NCI-H510A (cell line): Measurements from ENCODE around the gene DGKG.

Experiments used
- DNase-seq: peaks from one replicate; lab custom pipeline; 2025; lab: John Stamatoyannopoulos, UW

DGKG gene

DNA sequence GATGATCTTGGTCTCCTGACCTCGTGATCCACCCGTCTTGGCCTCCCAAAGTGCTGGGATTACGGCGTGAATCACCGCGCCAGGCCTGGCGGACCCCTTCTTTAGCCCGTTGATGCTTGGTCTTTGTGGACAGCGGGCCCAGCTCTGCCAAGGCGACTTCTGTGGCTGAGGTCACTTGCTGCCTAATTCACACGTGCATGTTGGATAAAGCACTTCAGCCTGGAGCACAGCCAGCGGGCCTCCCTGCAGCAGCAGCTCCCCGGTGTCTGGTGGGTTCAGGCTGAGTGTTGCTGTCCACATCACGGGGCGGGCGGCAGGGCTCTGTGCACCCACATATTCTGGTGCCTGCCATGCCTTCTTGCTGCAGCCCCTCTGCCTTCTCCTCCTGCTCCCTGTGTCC is 88.4 kb downstream of the DGKG start:
- DNase-seq, result no peak

DNA sequence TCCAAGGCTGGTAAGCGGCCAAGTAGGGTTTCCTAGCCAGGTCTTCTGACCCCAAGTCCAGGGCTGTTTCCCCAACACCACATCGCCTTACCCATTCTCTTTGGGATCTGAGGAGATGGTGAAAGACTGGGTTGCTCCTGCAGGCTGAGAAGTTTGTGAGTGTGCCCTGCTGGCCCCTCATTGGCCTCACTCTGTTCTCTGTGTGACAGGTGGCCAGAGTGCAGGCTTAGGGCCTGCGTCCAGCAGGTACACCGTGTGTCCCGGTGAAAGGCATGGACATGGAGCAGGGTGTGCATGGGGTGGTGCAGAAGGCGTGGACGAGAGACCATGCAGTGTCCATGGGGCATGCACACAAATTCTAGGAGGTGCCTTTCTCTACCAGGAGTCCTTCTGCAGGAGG is 91.3 kb downstream of the DGKG start:
- no peak for DNase-seq

DNA sequence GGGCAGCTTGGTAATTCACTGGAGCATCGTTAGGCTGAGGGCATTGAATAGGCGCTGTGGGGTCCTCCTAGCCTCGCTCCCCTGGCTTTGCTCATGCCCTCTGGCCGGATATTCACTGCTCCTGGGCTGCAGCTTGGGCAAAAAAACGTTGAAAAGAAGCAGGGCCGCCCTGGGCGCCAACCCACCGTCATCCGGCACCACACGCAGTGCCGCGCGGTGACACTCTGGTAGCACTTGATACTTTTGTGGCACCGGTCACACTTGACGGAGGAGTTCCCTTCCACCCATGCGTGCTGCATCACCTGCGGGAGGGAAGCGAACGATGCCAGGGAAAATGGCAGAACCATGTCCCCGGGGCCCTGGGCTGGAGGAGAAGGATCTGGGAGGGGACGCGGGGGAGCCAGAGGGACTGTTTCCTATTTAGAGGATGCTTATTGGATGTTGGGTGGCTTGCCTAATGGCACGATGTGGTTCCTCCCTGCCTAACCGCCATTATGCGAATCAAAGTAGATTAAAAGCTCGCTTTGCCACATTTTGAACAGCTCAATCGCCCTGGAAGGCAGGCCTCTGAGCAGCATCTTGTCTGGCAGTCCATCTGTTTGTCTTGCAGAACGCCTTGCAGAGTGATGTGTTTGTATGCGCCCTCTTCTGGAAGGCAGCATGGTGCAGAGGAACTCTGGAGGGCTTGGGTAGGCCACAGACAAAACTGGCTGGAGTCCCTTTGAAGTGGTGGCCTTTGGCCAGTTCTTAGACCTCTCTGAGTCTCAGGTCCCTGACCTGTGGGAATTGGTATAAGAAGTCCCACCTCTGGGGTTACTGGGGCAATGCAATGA is 93.2 kb downstream of the DGKG start:
- no peak for DNase-seq

DNA sequence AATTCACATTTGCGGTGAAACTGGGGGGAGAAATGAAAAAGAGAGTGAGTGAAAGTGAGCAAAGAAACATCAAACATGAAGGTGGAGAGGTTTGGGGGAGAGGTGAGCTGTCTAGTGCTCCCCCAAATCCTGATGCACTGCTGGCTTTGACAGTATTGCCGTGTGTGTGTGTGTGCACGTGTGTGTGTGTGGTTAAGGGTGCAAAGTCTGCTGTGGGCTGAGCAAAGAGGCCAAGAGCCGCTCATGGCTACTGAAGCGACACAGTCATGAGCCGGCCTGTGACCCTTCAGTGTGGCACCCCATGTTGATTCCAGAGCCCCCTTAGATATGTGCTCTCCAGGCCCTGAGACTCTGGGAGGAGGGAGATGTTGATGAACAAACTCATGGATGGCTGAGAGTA is 94.3 kb downstream of the DGKG start:
- DNase-seq, result no peak

DNA sequence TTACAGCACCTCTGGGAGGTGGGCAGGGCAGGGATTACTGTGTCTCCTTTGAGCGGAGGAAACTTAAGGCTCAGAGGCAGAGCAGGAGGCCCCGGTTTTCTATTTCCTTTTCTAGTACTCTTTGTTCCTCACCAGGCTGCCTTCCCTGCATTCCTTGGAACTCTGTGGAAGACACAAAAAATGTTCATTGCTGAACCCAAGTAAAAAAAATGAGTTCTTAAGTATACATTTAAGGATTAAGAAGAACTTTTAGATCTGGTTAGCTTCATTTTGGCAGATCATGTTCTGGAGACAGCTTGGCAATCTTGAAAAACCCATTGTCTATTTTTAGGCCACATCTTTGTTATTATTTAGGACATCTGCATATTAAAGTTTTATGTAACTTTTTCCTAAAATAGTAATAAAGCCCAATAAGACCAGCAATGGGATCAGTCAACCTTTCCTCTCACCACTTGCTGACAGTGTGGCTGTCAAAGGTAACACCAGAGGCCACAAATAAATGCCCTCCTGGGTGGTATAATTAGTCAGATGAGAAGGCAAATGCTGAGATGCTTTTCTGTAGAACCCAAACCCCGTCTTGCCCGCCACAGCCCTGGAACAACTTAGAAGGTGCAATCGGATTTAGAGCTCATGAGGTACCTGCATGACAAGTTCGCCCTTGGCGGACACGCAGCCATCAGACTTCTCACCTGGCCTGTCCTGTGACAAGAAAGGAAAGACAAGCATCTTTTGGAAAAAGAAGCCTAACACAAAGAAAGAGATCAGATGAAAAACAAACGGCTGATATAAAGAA is 97.2 kb downstream of the DGKG start:
- DNase-seq, result no peak

DNA sequence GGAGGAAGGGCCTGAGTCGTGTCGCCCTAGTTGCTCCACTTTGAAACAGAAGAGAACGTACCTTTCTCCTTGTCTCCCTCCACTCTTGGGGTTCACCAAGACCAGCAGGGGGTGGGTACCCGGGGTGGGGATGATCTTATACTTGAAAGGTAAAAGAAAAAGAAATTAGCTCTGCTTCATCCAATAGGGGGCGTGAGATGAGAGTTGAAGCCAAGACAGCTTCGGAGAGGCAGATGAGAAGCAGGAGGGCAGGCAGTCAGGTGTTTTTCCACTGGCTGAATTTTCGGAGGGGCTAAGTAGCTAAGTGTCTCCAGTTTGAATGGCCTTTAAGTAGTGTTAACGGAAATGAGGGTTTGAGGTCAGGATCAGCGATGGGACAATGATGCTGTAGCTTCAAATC is 100.4 kb downstream of the DGKG start:
- DNase-seq, result no peak

DNA sequence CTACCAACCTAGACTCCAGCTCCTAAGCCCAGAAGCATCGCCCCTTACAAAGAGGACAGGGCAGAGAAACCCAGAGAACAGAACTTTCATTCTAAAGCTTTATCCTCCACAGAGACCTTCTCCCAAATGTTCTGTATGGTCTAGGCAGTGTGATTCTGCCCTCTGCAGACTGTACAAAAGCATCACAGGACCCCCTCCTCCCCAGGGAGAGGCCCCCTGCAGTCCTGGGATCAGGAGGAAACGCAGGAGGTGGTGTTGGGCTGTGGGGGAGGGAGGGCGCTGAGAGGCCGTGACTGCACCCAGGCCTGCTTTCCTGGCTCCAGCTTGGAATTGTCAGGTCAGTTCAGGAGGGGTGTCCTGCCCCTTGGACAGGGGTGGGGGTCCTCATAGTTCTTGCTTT is 101.3 kb downstream of the DGKG start:
- DNase-seq, result no peak

DNA sequence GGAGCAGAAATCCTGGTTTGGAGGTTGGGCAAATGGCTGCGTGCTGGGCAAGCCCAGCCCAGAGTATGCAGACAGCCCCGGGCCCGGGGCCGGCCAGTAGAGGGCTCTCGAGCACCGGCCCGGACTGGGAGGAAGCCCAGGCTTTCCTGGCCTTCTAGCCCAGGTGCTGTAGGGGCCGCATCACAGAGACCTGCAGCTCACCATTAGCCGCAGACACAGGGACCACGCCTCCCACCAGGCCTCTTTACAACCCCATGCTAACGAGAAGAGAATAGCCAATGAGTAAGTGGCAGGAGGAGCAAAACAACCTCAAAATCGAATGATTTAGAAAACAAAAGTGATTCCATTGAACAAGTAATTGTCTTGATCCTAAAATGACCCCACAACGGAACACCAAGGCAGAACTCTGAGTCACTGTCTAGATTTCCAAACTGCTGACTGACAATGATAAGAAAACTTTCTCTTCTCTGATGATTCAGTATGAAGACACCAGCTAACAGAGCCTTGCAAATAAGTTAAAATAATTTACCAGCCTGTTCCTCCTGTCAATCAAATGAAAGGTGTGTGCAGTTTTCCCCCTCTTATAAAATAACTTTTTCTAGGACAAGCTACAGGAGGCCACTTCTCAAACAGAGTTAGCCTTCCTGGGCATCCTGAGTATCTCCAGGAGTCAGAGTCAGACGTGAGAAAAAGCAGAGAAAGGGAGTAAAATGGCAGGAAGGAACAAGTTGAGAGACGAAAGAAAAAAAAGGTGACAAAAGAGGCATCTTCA is 102.2 kb downstream of the DGKG start:
- peak; percentile 75 for DNase-seq

DNA sequence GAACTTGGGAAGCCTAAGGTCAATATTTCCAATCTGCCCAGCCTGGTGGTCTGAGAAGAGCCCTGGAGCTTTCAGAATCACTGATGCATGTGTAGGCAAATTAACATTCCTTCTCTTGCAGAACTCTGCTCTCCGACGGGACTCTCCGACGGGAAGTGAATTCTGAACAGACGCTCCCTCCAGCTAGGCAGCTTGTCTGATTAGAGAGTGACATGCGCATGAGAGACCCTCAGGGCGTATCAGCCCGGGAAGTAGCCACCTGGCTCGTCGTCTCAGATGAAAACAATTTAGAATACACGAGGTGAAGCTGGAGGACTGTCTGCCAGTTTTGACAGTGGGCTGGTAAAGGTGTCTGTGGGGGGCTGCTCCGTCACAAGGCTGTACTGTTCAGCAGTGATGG is 103.1 kb downstream of the DGKG start:
- DNase-seq, result no peak

DNA sequence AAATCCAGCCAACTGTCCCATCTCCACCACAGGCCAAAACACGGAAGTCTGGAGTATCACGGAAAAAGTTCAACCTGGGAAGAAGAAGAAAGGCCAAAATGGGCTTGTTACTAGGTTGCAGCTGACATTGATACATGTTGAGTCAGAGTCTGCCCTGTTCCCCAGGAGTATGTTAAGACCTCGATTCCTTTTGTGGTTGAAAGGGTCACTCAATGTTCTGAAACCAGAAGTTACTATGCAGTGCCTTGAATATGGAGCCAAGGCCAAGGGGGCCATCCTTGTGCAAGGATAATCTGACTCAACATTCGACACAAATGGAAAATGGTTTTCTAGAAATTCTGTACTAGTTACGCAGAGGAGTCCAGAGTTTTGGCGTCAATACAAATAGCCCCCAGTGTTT is 104.2 kb downstream of the DGKG start:
- DNase-seq, result no peak

DNA sequence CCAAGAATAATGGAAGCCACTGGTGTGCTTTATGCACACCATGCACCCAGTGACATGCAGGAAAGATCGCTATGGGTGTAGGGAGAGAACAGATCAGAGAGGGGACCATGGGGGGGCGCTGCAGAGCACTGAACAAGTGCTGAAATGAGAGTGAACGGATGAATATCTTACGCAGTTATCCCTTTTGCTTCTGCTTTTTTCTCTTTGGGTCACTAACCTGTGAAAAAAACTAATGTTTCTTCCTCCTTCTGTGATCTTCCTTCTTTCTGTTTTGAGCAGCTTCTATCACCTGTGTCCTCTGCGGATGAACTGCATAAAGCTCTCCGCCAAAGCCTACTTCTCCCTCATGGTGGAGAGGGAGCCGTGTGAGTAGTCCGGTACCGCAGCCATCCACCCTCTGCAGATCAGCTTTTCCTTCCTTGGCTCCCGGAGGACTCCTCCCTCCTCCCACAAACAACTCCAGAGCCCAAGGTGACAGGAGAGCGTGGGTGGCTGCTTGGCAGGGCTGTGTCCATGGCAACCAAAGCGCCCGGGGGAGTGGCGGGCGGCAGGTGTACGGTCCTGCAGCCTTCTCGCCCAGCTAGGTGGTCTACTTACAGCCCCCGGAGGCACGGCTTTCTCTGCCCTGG is 106.2 kb downstream of the DGKG start:
- DNase-seq, result no peak

DNA sequence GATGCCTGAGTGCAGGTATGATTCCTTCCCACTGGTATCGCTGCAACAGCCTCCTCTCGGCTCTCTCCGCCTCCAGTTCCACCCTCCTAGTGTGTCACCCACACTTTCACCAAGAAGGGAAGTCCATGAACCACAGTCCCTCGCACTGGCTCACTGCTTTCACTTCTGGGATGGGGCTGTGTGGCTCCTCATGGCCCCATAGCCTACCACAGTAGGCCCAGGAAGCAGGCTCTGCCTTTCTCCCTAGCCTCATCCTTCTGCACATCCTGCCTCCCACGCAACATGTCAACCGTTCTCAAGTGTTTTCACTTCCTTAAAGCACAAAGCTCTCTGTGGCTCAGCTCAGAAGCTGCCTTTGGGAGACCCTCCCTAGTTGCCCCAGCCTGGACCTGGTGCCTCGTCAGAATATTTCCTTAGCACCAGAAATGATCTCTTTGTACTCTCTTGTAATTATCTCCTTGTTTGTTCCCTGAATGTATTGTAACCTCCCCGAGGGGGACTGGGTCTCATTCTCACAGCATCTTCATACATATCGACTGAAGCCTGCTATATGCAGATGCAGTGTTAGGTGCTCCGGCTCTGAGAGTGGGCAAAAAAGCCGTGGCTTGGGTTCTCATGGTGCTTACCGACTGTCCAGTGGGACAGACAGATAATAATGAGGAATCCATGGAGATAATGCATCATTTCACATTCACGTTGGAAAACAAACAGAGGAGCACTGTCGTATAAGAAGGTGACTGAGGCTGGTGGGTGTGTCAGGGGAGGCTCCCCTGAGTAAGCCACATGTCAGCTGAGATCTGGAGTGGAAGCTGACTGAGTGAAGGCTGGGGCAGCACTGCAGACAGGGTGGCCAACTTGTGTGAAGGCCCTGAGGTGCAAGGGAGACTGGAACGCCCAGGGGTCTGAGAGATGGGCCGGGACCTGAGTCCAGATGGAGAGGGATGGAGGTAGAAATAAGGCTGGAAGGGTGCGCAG is 107.1 kb downstream of the DGKG start:
- DNase-seq, result no peak

DNA sequence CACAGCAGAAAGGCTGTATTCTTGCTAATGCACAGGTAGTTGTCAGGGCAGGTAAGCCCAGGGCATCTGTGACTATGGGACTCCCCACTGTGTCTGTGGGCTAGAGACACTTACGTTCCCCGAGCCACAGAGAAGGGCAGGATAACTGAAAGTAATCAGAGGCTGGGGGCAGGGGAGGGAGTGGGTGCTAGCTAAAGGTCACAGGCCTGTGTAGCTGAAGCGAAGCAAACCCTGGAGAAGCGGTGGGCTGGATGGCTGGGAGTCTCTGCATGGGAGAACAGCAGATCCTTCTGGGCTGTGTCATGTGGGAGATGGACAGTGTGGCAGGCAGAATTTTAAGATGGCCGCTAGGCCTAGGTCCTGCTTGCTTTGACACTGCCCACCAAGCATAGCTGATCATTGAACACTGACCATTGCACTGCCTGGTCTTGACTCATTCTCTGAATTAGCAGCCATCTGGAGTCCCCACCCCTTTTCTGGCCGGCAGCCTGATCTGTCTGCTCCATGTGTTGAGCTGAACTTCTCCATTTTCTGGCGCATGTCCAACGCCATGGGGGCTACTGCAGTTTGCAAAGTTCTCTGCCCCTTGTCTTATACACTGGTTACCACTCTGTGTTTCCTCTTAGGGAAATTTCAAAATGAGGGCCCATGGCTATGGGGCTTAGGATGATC is 110.0 kb downstream of the DGKG start:
- no peak for DNase-seq

DNA sequence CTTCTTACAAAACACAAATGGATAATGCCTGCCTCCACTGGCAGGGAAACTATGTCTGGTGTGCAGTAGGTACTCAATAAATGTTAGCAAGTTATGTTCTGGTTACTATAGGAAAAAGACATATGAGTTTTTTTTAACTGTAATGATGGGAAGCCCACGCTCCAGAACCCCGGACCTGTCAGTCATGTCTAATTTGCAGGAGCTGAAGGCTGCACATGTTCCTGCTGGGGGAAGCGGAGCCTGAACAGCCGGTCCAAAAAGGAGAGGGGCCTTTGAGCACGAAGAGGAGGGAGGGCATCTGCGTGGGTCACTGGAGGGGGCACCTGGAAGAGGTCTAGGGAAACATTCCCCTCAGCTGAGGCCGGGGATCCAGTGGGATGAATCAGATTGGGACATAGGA is 113.2 kb downstream of the DGKG start:
- DNase-seq, result no peak

DNA sequence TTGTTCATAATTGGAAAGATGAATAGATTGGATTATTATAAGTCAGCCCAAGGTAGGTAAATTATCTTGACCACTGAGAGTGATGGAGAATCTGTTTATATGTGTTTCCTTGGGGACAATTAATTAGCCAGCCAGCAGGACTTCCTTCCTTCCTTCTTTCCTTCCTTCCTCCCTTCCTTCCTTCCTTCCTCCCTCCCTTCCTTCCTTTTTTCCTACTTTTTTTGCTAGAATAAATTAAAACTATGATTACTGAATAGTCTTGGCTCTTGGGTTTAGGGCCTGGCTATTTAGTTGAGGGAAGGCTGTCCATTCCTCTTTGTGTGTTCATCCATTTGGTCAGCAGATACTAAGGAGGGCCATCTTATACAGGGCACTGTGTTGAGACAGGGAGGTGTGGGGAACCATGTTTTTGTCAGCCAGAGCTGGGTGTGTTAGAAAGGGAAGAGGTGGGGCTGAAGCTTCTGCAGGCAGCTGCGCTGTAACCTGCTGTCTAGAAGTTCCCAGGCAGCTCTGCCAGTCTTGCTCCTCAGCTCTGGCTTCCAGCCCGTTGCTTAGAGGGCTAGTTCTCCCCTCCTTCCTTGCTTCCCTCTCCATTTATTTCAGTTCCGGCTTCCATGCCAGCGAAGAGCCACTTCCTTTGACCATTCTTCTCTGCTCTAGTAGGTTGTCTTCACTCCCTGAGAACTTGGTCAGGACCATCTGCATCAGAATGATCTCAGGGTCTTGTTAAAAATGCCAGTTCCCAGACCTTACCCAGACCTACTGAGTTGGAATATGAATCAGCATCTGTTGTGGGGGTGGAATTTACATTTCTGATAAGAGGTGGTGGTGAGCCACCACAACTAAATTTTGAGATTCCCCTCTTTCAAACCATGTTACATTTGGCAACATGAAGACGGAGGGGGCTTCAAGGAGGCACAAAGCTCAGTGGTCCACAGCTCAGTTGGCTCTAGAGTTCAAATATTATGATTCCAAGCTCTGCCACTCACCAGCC is 113.9 kb downstream of the DGKG start:
- no peak for DNase-seq

DNA sequence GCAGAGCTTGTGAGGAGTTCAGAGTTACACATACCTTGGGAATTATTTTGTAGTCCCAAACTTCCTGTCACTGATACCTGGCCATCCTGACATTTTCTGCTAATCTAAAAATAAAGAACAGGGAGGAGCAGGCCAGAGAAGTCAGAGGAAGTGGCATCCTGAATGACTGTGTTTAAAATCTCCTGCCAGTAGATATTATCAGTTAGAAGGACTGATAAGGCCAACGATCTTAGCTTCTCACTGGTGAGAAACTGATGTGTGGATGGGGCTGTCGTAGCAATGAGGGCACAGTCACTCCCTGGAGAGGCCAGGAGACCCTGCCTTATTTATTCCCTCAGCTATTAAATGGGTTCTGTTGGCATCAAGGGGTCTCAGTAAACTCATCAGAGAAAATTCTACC is 115.1 kb downstream of the DGKG start:
- DNase-seq, result no peak

DNA sequence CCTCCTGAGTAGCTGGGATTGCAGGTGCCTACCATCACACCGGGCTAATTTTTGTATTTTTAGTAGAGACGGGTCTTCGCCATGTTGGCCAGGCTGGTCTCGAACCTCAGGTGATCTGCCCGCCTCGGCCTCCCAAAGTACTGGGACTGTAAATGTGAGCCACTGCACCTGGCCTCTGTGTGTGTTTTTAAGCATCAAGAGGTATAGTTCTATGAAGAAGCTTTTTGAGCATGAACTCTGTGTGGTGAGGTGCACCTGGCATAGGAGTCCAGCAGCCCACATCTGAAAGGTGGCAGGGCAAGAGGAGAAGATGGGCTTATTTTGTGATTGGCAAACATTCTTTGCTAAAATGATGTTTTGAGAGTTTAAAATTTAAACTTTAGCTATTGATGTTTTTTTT is 118.0 kb downstream of the DGKG start:
- DNase-seq, result no peak

DNA sequence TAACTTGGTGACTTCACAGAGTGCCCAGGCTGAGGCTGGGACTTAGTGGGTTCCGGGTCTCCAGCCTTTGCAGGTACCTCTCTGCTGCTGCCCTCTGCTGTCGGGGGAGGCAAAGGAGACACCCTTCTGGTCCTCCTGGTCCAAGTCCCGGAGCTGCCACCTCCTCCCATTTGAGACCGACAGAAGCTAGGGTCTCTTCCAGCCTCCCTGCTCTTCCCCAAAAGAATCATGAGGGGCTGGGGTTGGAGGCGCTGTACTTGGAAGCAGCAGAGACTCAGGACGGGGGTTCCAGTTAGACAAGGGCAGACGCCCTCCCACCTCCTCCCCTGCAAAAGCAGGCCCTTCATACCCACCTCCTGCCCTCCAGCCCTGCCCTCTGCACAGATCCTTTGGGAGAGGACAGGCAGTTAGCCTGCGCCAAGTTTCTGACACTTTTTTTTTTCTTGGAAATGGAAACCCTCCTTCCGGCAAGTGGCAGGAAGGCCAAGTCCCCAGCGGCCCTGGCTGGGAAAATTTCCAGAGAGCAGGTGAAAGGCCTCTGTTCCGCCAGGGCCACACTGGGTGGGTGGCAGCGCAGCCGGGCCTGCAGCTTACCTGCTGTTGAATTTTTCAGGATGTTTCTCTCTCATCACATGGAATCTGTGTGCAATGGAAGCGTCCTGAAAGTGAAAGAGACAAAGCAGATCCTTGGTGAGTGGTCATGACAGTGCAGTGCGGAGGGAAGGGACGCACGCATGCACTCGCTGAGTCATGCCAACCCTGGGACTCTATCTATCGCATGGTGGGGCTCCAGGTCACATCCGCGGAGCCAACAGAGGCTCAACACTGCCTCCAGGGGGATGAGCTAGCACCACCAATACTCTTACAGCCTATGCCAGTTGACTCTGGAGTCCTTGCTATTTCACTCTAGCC is 119.9 kb downstream of the DGKG start:
- peak; percentile 15 for DNase-seq
